NOMO-1 treated with DMSO at 0.1 percent for 48 hours (cell line): ENCODE data around the gene ADO.
"Not testable (repeated sequence)": the region's sequence is repeated elsewhere in the genome, so short reads cannot be mapped to it uniquely, and the experiment has no call there.

ENCODE experiments used
- DNase-seq: peaks from one replicate; lab custom pipeline; 2025; ENCODE audit not compliant: unreplicated experiment; lab: John Stamatoyannopoulos, UW

Gene ADO

DNA sequence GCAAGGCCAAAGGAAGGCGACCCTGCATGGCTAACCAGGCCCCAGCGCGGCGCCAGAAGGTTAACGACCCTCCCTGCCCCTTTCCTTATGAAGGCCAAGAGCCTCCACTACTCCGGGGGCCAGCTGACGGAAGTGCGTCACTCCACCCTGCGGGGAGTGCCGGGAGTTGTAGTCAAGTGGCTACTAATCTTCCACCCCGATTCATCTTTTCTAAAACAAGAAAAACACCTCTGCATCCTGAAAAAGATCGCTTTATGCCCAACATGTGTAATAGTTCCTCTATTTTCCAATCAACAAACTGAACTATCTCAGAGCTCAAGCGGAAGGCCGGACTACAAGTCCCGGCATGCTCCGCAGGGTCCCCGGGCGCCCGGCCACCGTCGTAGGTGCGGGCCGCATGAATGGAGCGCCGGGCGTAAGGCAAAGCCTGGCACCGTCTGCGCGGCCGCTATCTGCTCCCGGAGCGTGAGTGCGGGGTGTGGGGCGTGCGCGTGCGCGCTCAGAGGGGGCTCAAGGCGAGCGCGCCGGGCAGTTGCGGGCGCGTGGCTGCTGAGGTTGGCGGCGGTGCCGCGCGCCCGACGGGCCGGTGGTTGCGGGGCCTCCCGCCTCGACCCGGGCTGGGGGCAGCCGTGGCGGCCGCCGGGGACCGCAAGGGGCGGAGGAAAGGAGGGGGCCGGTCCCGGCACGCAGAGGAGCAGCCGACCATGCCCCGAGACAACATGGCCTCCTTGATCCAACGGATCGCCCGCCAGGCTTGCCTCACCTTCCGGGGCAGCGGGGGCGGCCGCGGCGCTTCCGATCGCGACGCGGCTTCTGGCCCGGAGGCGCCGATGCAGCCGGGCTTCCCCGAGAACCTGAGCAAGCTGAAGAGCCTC lies at the start of gene ADO:
Gene ADO (plus strand): TSS at position 365 of the 875 bp plus-strand sequence. CDS start 340 bp downstream, at position 705.
- DNase-seq, result peak; percentile 76

- DNase-seq, result no peak
Observed at GRCh38 chr10:62754963-62755362, 49.6 kb upstream of the ADO start.

DNA sequence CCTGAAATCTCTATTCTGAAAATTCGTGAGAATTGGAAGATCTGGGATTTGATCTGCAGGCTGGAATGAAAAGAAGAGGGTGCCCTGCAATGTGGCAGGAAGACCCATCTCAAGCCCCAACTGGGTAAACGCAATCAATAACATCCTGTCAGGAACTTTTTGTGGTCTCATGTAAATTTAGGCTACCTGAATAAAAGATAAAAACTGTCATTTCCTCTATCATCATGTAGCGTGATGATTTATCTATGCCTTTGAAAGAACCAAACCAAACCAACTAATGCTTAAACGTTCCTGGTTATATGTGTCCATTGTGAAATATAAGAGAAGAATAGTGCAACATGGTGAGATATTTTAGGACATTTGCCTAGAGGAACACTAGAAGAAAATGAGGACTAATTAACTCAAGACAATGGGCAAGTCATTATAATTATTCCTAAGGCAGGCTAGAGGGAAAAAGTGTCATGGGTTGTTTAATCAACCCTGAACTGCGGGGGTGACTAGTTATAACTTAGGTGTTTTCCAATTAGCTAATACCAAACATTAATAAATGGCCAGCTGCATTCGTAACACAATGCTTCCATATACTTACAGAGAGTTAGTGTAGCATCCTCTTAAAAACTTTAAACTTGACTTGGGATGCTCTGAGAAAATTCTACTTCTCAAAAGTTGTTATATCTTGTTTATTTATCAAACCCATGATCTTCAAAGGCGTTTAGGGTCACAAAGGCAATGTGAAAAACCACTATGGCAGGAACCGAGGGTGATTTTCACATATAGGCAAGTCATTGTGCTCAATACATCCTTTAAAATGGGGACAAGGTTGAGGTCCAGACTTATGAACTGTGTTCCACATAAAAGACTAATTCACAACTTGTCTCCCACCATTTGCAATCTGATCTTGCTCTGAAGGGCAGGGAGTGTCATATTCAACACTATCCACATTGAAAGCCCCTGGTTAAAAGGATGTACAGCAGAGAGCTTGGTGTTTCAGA lies 48.6 kb upstream of the ADO start:
- no peak for DNase-seq

DNA sequence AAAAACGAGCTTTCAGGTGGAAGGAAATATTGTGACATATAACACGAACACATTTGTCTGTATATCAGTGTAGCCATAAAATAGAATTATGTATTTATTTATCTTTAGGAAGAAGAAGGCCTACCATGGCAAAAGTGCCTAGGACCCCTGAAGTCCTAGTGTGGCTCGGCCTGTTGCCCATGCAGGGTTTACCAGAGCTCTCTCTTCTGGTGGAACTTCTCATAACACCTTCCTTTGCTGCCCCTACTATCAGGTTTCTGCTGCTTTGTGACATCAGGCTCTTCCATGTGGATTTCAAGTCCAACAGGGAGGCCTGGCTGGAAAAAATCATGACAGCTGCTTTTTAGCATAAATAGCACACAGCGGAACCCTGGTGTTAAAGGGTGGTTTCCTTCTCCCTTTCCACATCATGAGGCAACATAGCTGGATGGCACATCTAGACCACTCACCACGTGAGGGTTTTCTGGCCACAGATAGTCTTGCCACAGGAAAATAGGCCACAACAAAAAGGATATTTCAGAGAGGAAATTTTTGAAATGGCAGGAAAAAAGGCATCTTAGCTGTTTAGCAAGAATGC lies 44.8 kb upstream of the ADO start:
- peak; percentile 9 for DNase-seq

GRCh38 chr10:62760401-62760800 lies 44.1 kb upstream of the ADO start:
- DNase-seq, result peak; percentile 60

DNA sequence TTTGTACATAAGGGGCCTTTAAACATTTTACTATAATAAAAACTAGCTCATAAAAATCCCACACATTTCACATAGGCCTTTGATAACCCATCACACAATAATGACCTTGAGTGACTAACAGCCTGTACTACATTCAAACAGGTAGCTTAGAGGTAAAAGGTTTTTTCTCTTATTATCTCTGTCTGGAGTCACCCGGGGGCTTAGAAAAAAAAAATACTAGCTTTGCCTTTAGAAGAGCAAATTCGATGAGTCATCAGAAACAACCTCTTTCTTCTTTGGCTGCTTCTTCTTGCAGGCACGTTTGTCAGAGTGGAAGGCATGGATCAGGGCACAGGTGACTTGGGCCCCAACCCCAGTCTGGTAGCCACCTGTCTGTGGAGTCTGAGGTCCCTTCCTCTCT lies 43.4 kb upstream of the ADO start:
- DNase-seq, result peak; percentile 19

- no peak for DNase-seq
Observed at GRCh38 chr10:62763155-62763554, 41.4 kb upstream of the ADO start.

DNA sequence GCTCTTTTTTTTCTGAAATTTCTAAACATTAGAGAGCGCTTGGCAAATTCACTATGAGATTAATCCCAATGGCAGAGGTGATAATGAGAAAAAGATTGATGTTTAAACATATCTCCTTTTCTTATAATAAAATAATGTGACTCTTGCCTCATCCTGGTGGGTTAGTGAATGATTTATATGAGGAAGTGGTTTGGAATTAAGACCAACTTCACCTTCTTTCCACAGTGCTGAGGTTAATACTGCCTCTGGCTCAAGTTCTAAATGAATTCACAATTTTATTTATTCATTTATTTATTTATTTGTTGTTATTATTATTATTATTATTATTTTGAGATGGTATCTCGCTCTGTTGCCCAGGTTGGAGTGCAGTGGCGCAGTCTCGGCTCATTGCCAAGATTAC lies 40.5 kb upstream of the ADO start:
- DNase-seq, result peak; percentile 38

DNA sequence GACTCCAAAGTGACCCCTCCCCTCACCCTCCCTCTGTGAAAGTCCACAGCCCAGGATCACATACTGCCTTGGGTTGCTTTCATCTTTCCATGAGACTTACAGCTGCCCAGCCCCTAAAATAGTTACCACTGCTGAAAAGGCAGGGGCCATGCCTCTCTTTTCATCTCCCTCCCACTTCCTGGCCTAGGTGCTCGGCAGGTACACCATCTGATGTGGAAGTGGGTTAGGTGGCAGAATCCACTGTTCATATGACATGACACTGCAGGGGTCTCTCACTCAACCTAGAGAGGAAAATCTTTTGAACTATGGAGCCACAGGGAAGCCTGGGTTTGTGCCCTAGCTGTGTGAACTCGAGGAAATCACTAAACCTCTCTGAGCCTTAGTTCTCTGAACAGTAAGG lies 38.8 kb upstream of the ADO start:
- no peak for DNase-seq

GRCh38 chr10:62766386-62766785 lies 38.1 kb upstream of the ADO start:
- DNase-seq, result no peak

- DNase-seq, result no peak
Observed at GRCh38 chr10:62769574-62770242, 34.8 kb upstream of the ADO start.

GRCh38 chr10:62772186-62772974 lies 32.1 kb upstream of the ADO start:
- no peak for DNase-seq

DNA sequence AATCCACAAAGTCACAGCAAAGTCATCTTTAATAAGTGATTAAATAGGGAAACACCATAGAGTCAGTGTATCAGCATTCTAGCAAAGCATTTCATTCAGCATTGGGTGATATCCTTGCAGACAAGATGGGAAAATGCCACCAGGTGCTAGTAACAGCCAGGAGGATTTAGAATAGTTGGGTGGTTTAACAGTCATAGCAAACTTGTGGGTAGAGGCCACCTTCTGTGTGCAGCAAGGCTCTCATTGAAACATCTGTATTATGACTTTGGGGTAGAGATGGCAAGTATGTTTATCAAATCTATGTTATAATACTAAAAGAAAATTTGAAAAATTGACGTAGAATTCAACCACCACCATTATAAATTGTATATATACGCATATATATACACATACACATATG lies 26.4 kb upstream of the ADO start:
- DNase-seq, result no peak

- no peak for DNase-seq
Observed at GRCh38 chr10:62779487-62780248, 24.9 kb upstream of the ADO start.

DNA sequence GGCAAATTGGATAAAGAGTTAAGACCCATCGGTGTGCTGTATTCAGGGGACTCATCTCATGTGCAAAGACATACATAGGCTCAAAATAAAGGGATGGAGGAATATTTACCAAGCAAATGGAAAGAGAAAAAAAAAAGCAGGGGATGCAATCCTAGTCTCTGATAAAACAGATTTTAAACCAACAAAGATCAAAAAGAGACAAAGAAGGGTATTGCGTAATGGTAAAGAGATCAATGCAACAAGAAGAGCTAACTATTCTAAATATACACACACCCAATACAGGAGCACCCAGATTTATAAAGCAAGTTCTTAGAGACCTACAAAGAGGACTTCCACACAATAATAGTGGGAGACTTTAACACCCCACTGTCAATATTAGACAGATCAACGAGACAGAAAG lies 20.0 kb upstream of the ADO start:
- DNase-seq, result not testable (repeated sequence)

DNA sequence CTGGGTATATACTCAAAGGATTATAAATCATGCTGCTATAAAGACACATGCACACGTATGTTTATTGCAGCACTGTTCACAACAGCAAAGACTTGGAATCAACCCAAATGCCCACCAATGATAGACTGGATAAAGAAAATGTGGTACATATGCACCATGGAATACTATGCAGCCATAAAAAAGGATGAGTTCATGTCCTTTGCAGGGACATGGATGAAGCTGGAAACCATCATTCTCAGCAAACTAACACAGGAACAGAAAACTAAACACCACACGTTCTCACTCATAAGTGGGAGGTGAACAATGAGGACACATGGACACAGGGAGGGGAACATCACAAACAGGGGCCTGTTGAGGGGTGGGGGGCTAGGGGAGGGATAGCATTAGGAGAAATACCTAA lies 16.2 kb upstream of the ADO start:
- DNase-seq, result not testable (repeated sequence)

- DNase-seq, result no peak
Observed at GRCh38 chr10:62788861-62789467, 15.6 kb upstream of the ADO start.

DNA sequence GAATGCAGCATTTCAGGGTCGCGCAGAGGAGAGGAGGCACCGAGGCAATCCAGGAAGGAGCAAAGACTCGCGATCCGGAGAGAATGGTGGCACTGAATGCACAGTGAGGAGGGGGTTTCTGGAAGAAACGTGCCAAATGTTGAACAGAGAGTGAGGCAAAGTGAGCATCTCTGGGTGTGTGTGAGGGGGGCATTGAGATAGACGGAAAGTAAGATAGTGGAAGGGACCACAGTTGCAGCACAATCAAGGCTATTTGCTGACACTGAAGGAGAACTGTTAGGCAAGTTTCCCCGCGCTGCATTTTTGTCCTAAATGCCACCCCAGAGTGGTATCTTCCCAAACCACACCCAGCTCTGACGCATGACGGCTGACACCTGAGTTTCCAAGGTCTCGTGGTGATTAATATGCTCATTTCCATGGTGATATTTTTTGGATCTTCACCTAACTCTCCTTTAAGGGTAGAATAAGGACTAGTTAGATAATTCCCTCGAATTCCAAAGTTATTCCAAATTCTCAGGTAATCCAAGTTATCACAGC lies 14.4 kb upstream of the ADO start:
- DNase-seq, result no peak

- no peak for DNase-seq
Observed at GRCh38 chr10:62790571-62790970, 13.9 kb upstream of the ADO start.
